IMR-90 (cell line): ENCODE measurements around the gene RSPH10B. TPM values are rescaled to one million over a fixed set of nuclear protein-coding genes. Genes with fewer than 3 reads are reported as not detected.
"Not testable (repeated sequence)": the region's sequence is repeated elsewhere in the genome, so short reads cannot be mapped to it uniquely, and the experiment has no call there.

Source experiments
- ATAC-seq: fragments of 200-7000 bp; cut with Tn5 transposase; 2 replicates; pipeline ENCODE4 v1.9.1; 2020; ENCODE audit warnings: low read depth, mild to moderate bottlenecking, moderate library complexity
- BruUV-seq: library from RNA; stranded (reverse); fragments of 400-500 nt; replicated peaks from 2 replicates; lab custom pipeline; 2021; lab: Mats Ljungman, UMichigan
- CTCF ChIA-PET: fragments of 300-600 bp; formaldehyde crosslinking; extraction: SDS; loops from one replicate; lab custom pipeline; 2021; ENCODE audit warnings: antibody characterized with exemption; lab: Yijun Ruan, JAX
- POLR2A ChIA-PET: fragments of 300-600 bp; sonication (Branson Sonifier 250); formaldehyde crosslinking; loops from one replicate; lab custom pipeline; 2022; ENCODE audit warnings: antibody characterized with exemption; ENCODE audit not compliant: unreplicated experiment; lab: Charles Lee
- DNase-seq: peaks from one replicate; pipeline ENCODE4 v3.0.0; 2013
- H2AFZ ChIP-seq: replicated peaks from 2 replicates; pipeline ENCODE3; 2013; ENCODE audit warnings: low read length, mild to moderate bottlenecking; ENCODE audit not compliant: poor library complexity
- H2AK5ac ChIP-seq: 2 replicates; pipeline ENCODE4 v1.6.1; 2013; ENCODE audit warnings: low read depth, low read length, inconsistent platforms
- H2AK9ac ChIP-seq: replicated peaks from 2 replicates; pipeline ENCODE3; 2013; ENCODE audit warnings: mild to moderate bottlenecking, low read depth, low read length, moderate library complexity; ENCODE audit not compliant: poor library complexity
- H2BK120ac ChIP-seq: 2 replicates; pipeline ENCODE4 v1.6.1; 2013; ENCODE audit warnings: low read depth, low read length, inconsistent platforms
- H2BK15ac ChIP-seq: 3 replicates; pipeline ENCODE4 v1.6.1; 2013; ENCODE audit warnings: low read depth, low read length, inconsistent platforms
- H2BK20ac ChIP-seq: 2 replicates; pipeline ENCODE4 v1.6.1; 2013; ENCODE audit warnings: low read depth, mild to moderate bottlenecking, inconsistent platforms, low read length, moderate library complexity
- H2BK5ac ChIP-seq: 2 replicates; pipeline ENCODE4 v1.6.1; 2013; ENCODE audit warnings: mild to moderate bottlenecking, low read depth, low read length, inconsistent platforms; ENCODE audit not compliant: poor library complexity, severe bottlenecking
- H3K14ac ChIP-seq: replicated peaks from 2 replicates; pipeline ENCODE4 v1.6.1; 2013; ENCODE audit warnings: low read depth, low read length, inconsistent platforms
- H3K18ac ChIP-seq: 2 replicates; pipeline ENCODE4 v1.6.1; 2013; ENCODE audit warnings: low read depth, low read length, control low read depth
- H3K23ac ChIP-seq: 2 replicates; pipeline ENCODE4 v1.6.1; 2013; ENCODE audit warnings: low read depth, low read length, inconsistent platforms
- H3K27ac ChIP-seq: 2 replicates; pipeline ENCODE4 v1.5.1; 2013; ENCODE audit warnings: mild to moderate bottlenecking, control low read depth, low read length; ENCODE audit not compliant: insufficient read depth
- H3K27me3 ChIP-seq: 2 replicates; pipeline ENCODE4 v1.6.1; 2013; ENCODE audit warnings: low read length; ENCODE audit not compliant: control insufficient read depth, insufficient read depth
- H3K36me3 ChIP-seq: 2 replicates; pipeline ENCODE4 v1.6.1; 2013; ENCODE audit warnings: low read length, mixed read lengths; ENCODE audit not compliant: control insufficient read depth, insufficient read depth
- H3K4ac ChIP-seq: 2 replicates; pipeline ENCODE4 v1.6.1; 2013; ENCODE audit warnings: low read depth, low read length, inconsistent platforms
- H3K4me1 ChIP-seq: 2 replicates; pipeline ENCODE4 v1.6.1; 2013; ENCODE audit warnings: low read length, mixed read lengths; ENCODE audit not compliant: control insufficient read depth, insufficient read depth
- H3K4me2 ChIP-seq: 2 replicates; pipeline ENCODE4 v1.6.1; 2013; ENCODE audit warnings: low read depth, mild to moderate bottlenecking, control low read depth, low read length, moderate library complexity
- H3K4me3 ChIP-seq: 2 replicates; pipeline ENCODE4 v1.5.1; 2013; ENCODE audit warnings: low read depth, mild to moderate bottlenecking, control low read depth, low read length, moderate library complexity; ENCODE audit not compliant: insufficient read depth
- H3K56ac ChIP-seq: 2 replicates; pipeline ENCODE4 v1.6.1; 2013; ENCODE audit warnings: low read length, inconsistent platforms; ENCODE audit not compliant: insufficient read depth; ENCODE audit errors: extremely low read depth
- H3K79me1 ChIP-seq, 2 experiments: 2 replicates each; pipeline ENCODE4 v1.6.1; 2013; ENCODE audit warnings: low read length in 2 of 2, inconsistent platforms in 1 of 2, low read depth in 1 of 2
- H3K9ac ChIP-seq: 2 replicates; pipeline ENCODE4 v1.6.1; 2013; ENCODE audit warnings: low read depth, low read length, control low read depth
- H3K9me1 ChIP-seq: 2 replicates; pipeline ENCODE4 v1.6.1; 2013; ENCODE audit warnings: low read length, inconsistent platforms; ENCODE audit not compliant: insufficient read depth
- H3K9me3 ChIP-seq: 2 replicates; pipeline ENCODE4 v1.6.1; 2013; ENCODE audit warnings: low read length; ENCODE audit not compliant: control insufficient read depth, insufficient read depth
- H4K20me1 ChIP-seq: 2 replicates; pipeline ENCODE4 v1.6.1; 2013; ENCODE audit warnings: low read length, inconsistent platforms; ENCODE audit not compliant: insufficient read depth
- H4K5ac ChIP-seq: 2 replicates; pipeline ENCODE4 v1.6.1; 2013; ENCODE audit warnings: mild to moderate bottlenecking, low read depth, low read length, control low read depth
- H4K8ac ChIP-seq, 2 experiments: 2 replicates each; pipeline ENCODE4 v1.6.1; 2013; ENCODE audit warnings: low read depth in 2 of 2, low read length in 2 of 2, control low read depth in 1 of 2, inconsistent platforms in 1 of 2
- H4K91ac ChIP-seq: 2 replicates; pipeline ENCODE4 v1.6.1; 2013; ENCODE audit warnings: low read depth, low read length, inconsistent platforms; ENCODE audit not compliant: insufficient read depth
- WGBS, 2 experiments: methylation state at CpG; one replicate each; pipeline versions ENCODE4 v1.1.5 to v1.1.7; 2013; ENCODE audit warnings: missing lambda C conversion rate in 2 of 2; ENCODE audit not compliant: insufficient read length in 1 of 2; ENCODE audit errors: extremely low coverage in 2 of 2; 5-methylcytosine and 5-hydroxymethylcytosine counted together
- dilution Hi-C: fragments of 300-500 bp; cut with HindIII; formaldehyde crosslinking; loops from one replicate; pipeline ENCODE4 v1.14.3; 2018; ENCODE audit warnings: low sequenced_read_pairs; ENCODE audit not compliant: unreplicated experiment
- in situ Hi-C: fragments of 300-500 bp; cut with MboI; formaldehyde crosslinking; loops from 3 replicates; pipeline ENCODE4 v1.14.3; 2019; ENCODE audit warnings: low sequenced_read_pairs, inconsistent platforms, mixed read lengths
- intact Hi-C: fragments of 100-400 bp; cut with micrococcal nuclease; formaldehyde crosslinking; loops from 2 replicates; pipeline ENCODE4 v1.10.0; 2022
- polyA plus RNA-seq, 3 experiments: library from polyadenylated mRNA; depleted of rRNA; stranded (reverse); fragments of >200 nt; gene quantifications; 2 replicates each; pipeline ENCODE4 v1.2.3, GENCODE V29; 2012; ENCODE audit warnings: low replicate concordance in 1 of 3
- total RNA-seq: library from RNA; depleted of rRNA; stranded (reverse); fragments of >200 nt; gene quantifications from 2 replicates; pipeline ENCODE4 v1.2.3, GENCODE V29; 2012

The RSPH10B gene
- total and polyA plus RNA-seq, 2 of the 4 experiments (the other 2 are of a cell fraction): under 0.01 TPM; not detected in 1

GRCh38 chr7:5979680-5980314 lies 9.3 kb upstream of the RSPH10B start:
- H2BK120ac ChIP-seq, H4K20me1 ChIP-seq, H4K8ac ChIP-seq, POLR2A ChIA-PET, in situ Hi-C loops, H2AK9ac ChIP-seq, BruUV-seq, H3K27ac ChIP-seq, H3K27me3 ChIP-seq, H3K9me3 ChIP-seq, H3K14ac ChIP-seq, H4K91ac ChIP-seq, ATAC-seq, H3K36me3 ChIP-seq, H3K23ac ChIP-seq, DNase-seq, H2AK5ac ChIP-seq, H2BK5ac ChIP-seq, H3K4me1 ChIP-seq, H3K79me1 ChIP-seq, dilution Hi-C loops, H3K4me2 ChIP-seq, H3K4ac ChIP-seq, H2AFZ ChIP-seq, intact Hi-C loops, H3K56ac ChIP-seq, H3K9ac ChIP-seq, H4K5ac ChIP-seq, H3K4me3 ChIP-seq, H3K18ac ChIP-seq, H2BK20ac ChIP-seq, H3K9me1 ChIP-seq, H2BK15ac ChIP-seq, CTCF ChIA-PET: not testable (repeated sequence)
- WGBS, 2 experiments: no CpG with 5 or more reads among the region's 12 CpGs

GRCh38 chr7:5973580-5973979 lies 3.1 kb upstream of the RSPH10B start:
- intact Hi-C loops, H3K79me1 ChIP-seq, H3K56ac ChIP-seq, H2BK20ac ChIP-seq, ATAC-seq, H3K23ac ChIP-seq, H3K27me3 ChIP-seq, dilution Hi-C loops, POLR2A ChIA-PET, H3K4me3 ChIP-seq, H2BK120ac ChIP-seq, H3K9me1 ChIP-seq, H3K4me2 ChIP-seq, in situ Hi-C loops, H2AK9ac ChIP-seq, CTCF ChIA-PET, DNase-seq, H2AFZ ChIP-seq, H3K27ac ChIP-seq, H4K8ac ChIP-seq, BruUV-seq, H3K9me3 ChIP-seq, H3K4me1 ChIP-seq, H2BK15ac ChIP-seq, H3K36me3 ChIP-seq, H4K20me1 ChIP-seq, H2BK5ac ChIP-seq, H3K14ac ChIP-seq, H3K9ac ChIP-seq, H4K5ac ChIP-seq, H2AK5ac ChIP-seq, H4K91ac ChIP-seq, H3K18ac ChIP-seq, H3K4ac ChIP-seq: not testable (repeated sequence)
- no CpG with 5 or more reads among the region's 8 CpGs for WGBS, 2 experiments
